Keratinocyte (primary cell): Measurements from ENCODE around the gene ADAMTSL4.

Source experiments
- CTCF ChIP-seq, 3 experiments: IDR thresholded peaks in 1 of 3; conservative IDR thresholded peaks in 1 of 3; optimal IDR thresholded peaks in 1 of 3; 2 replicates in 2 of 3; 3 replicates in 1 of 3; pipeline versions ENCODE3 to v1.5.1; 2011; ENCODE audit warnings: low read length in 3 of 3, mild to moderate bottlenecking in 3 of 3, moderate library complexity in 2 of 3, control low read depth in 1 of 3, inconsistent platforms in 1 of 3; ENCODE audit not compliant: insufficient read depth in 2 of 3; ENCODE audit errors: extremely low read depth in 1 of 3
- EZH2 ChIP-seq: IDR thresholded peaks from one replicate; pipeline ENCODE4 v1.6.1; 2012; ENCODE audit warnings: inconsistent platforms, mild to moderate bottlenecking, low read length, moderate library complexity

- TF ChIP-seq CTCF (optimal IDR thresholded peaks at IDR 0.05 in 1 of 3, IDR thresholded peaks at IDR 0.05 in 1 of 3, conservative IDR thresholded peaks at IDR 0.05 in 1 of 3; ENCODE audit: extremely low read depth in 1 of 3, insufficient read depth in 2 of 3, low read length in 3 of 3) (no peak), EZH2 (no peak)
Measured at GRCh38 chr1:150561974-150562445, 12.8 kb downstream of the ADAMTSL4 start.
